HG02610 (cell line): ENCODE data around the gene KAT2B.
"Not testable (repeated sequence)": the region's sequence is repeated elsewhere in the genome, so short reads cannot be mapped to it uniquely, and the experiment has no call there.

Source experiments
- ATAC-seq: cut with Tn5 transposase; IDR thresholded peaks from one replicate; pipeline ENCODE4 v1.9.1; 2021; ENCODE audit warnings: mild to moderate bottlenecking, moderate library complexity; ENCODE audit not compliant: unreplicated experiment

KAT2B gene

GRCh38 chr3:20041197-20041780 is 1.0 kb downstream of the KAT2B start:
- ATAC-seq, result peak; percentile 49

DNA sequence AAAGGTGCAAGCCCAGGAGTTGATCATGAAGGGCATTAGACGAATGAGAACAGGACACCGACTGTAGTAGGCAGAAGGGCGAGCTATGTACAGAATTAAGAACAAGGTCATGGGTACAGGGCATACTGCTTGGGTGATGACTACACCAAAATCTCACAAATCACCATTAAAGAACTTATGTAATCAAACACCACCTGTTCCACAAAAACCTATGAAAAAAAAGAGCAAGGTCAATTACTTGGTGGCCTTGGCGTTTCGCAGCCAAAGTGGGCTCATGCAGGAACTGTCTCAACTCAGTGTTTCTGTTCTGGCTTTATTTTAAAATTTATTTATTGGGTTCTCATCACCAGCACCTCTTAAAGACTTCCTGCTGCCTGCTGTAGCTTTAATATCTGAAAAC is 2.1 kb downstream of the KAT2B start:
- no peak for ATAC-seq

GRCh38 chr3:20043396-20043795 is 3.1 kb downstream of the KAT2B start:
- ATAC-seq, result peak; percentile 29

- ATAC-seq, result no peak
Observed at GRCh38 chr3:20043825-20044224, 3.6 kb downstream of the KAT2B start.

- not testable (repeated sequence) for ATAC-seq
Observed at GRCh38 chr3:20045141-20045540, 4.9 kb downstream of the KAT2B start.

- ATAC-seq, result no peak
Observed at GRCh38 chr3:20046556-20046955, 6.3 kb downstream of the KAT2B start.

DNA sequence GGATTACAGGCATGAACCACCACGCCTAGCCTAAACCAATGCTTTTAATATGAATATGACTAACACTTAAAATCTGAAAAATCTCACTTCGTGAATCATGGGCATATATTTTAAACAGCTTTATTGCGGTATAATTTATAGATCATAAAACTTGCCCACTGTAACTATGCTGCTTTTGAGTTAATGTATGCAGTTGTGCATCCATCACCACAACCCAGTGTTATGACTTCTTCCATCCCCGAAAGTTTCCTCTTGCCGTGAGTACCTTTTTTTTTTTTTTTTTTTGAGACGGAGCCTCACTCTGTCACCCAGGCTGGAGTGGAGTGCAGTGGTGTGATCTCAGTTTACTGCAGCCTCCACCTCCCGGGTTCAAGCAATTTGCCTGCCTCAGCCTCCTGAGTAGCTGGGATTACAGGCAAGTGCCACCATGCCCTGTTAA is 7.1 kb downstream of the KAT2B start:
- ATAC-seq, result no peak

GRCh38 chr3:20047976-20048883 is 8.0 kb downstream of the KAT2B start:
- peak; percentile 34 for ATAC-seq

GRCh38 chr3:20051123-20051806 is 11.0 kb downstream of the KAT2B start:
- no peak for ATAC-seq

GRCh38 chr3:20052851-20053250 is 12.6 kb downstream of the KAT2B start:
- no peak for ATAC-seq

DNA sequence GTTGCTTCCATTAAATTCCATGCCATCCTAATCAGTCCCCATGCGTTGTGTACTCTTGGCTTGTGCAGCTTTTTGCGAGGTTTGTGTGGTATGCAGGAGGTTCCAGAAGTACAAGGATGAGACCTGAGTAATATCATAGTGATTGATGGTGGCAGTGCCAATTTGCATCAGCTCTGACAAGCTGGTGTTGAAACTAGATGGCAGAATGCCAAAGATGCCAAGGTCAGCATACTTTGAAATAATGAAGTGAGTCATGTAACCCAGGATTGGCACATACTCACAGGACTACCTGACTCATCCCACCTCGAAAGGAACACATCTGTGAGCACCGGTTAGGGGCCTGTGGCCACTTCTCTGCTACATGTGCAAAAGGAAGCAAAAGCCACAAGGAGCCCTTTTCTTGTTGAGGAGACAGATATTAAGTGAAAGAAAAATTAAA is 14.3 kb downstream of the KAT2B start:
- peak; percentile 77 for ATAC-seq

GRCh38 chr3:20055020-20055775 is 15.0 kb downstream of the KAT2B start:
- peak; percentile 24 for ATAC-seq

GRCh38 chr3:20055842-20056241 is 15.6 kb downstream of the KAT2B start:
- ATAC-seq, result no peak

DNA sequence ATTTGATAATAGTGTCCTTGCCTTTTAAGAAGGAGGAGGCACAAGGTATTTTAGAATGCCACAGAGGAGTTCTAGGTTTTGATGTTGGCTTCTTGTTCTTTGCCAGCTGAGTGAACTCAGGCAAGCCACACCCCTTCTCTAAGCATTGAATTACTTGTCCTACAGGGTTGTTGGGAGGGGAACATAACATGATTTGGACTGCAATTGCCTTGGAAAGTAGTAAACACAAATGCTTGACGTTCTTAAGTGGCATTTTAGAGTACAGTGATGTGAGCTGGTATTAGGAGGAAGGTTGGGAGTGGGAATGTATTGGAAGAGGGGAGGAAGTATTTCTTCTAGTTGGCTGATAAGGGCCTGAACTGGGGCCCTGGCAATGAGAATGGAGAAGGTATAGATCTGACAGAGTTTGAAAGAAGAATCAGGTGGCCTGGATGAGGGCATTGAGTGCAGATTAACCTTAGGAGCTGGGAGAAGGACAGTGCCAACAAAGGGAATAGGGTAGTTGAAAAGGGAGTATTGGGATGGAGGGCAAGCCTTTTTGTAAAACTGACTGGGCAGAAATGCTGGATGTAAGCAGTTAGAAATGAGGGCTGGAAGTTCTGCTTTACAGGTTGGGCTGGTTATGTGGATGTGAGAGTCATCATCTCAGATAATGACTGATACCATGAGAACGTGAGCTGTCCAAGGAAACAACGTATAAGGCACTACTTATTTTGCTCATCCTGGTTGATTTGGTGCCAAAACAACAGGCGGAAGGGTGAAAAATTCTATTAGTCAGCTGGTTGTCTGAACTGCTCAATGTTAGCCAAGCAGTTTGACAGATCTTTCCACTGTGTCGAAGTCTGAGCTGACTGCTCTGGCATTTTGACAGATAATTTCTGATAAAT is 16.7 kb downstream of the KAT2B start:
- ATAC-seq, result peak; percentile 58

DNA sequence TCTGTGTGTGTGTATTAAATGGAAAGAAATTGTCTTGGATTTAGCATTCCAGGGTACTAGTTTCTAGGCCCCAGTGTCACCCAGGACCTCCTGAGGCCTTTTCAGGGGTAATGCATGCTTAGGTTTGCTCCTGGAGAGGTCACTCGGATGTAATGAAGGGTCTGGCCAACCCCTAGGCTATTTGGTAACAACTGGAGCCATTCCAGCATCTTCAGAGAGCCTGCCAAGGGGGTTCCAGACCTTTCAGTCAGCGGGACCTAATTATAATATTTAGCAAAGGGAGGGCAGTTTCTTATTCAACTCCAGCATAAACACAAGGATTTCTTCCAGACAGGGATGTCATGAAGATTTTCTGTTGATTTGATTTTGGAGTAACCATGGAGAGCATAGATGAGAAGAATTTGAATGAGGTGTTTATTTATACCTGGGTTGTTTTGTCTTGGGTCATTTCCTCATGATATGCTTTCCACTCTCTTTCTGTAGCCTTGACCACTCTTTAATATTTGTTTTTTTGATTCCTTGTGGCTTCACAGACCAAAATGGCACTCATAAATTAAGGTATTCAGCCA is 17.4 kb downstream of the KAT2B start:
- ATAC-seq, result no peak

- ATAC-seq, result no peak
Observed at GRCh38 chr3:20059929-20060328, 19.7 kb downstream of the KAT2B start.

- ATAC-seq, result peak; percentile 59
Observed at GRCh38 chr3:20060974-20061685, 20.9 kb downstream of the KAT2B start.

DNA sequence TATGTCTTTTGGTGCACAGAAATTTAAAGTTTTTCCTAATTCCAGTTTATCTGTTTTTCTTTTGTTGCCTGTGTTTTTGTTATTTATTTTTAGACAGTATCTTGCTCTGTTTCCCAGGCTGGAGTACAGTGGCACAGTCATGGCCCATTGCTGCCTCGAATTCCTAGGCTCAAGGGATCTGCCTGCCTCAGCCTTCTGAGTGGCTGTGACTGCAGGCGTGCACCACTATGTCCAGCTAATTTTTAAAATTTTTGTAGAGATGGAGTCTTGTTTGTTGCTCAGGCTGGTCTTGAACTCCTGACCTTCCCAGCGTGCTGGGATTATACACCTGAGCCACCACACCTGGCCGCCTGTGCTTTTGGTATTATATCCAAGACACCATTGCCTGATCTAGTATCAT is 22.8 kb downstream of the KAT2B start:
- ATAC-seq, result no peak

DNA sequence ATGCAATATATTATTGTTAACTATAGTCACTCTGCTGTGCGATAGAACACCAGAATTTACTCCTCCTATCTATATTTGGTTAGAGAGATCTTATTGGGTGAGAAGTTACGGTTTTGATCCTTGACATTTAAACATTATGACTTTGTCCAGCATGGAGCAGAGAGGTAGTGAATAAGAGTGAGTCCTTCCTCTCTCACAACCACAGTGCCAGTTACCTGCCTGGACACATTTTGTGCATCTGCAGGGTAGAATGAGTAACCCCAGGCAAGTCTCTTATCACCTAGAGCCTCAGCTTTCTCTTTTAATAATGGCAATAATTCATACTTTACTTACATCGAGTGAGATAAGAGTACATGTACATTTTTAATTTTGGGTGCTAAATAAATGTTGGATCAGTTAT is 24.1 kb downstream of the KAT2B start:
- ATAC-seq, result no peak
